Measurements from ENCODE around the gene PSTPIP1. TPM values are rescaled to one million over a fixed set of nuclear protein-coding genes. Genes with fewer than 3 reads are reported as not detected.

The PSTPIP1 gene
- total and polyA plus RNA-seq, 2 of the 8 experiments (the other 6 are each of a cell fraction or from before 2014, with no cell fraction given): 1.6 to 1.8 TPM

GRCh38 chr15:77029166-77030047 is 34.5 kb downstream of the PSTPIP1 start:
- H3K4me1 ChIP-seq (replicated peaks in 1 of 4; ENCODE audit: control insufficient read depth in 3 of 4, insufficient read depth in 4 of 4, low read length in 3 of 4): peaks cover 0 to 25% (median 15%) of the 10 kb centered on the region in 4 experiments; a peak in 6 of 7 replicates
- H4K91ac ChIP-seq (replicated peaks; ENCODE audit: insufficient read length, low read length): no peak overlapping the region
- no peak overlapping the region; a peak in 1 of 4 replicates for H3K4me2 ChIP-seq (ENCODE audit: insufficient read depth in 1 of 2, low read depth in 2 of 2, low read length in 2 of 2)
- H2BK5ac ChIP-seq (ENCODE audit: low read depth, low read length): peak overlapping the region; percentile 60; the same call in 1 of the 2 replicates
- no peak overlapping the region for H2BK15ac ChIP-seq (ENCODE audit: low read length)
- 89% methylated on average over 21 of the region's 21 CpGs; no CpG with 5 or more reads in 1 of the 2 experiments for WGBS, 2 experiments (ENCODE audit: extremely low coverage in 1 of 2, insufficient coverage in 1 of 2, insufficient read length in 1 of 2, insufficient replicate concordance in 2 of 2, low coverage in 1 of 2, low lambda C conversion rate in 2 of 2, missing lambda C conversion rate in 1 of 2)
- H2BK20ac ChIP-seq (ENCODE audit: low read length): no peak overlapping the region
- peaks cover 0 to 7% (median 0%) of the 10 kb centered on the region in 4 experiments; a peak in 4 of 7 replicates for H3K27me3 ChIP-seq (replicated peaks in 1 of 4; ENCODE audit: control insufficient read depth in 3 of 4, extremely low read depth in 1 of 4, insufficient read depth in 3 of 4, low read length in 3 of 4)
- POLR2A ChIA-PET (ENCODE audit: partially characterized antibody): interaction anchor here (1.0 to 1.2 kb wide), 3 partner anchors 11 to 40 kb away, joined by 3 to 4 read pairs (median 3); no protein-coding TSS in a partner anchor
- H3K36me3 ChIP-seq (ENCODE audit: control insufficient read depth in 2 of 4, insufficient read depth in 4 of 4, low read length in 3 of 4): no peaks in the 10 kb centered on the region
- H3K23ac ChIP-seq (ENCODE audit: insufficient read length): no peak overlapping the region
- no peaks in the 10 kb centered on the region for H3K9me3 ChIP-seq (ENCODE audit: insufficient read depth in 2 of 2, low read depth in 1 of 2, low read length in 1 of 2)
- H3K79me2 ChIP-seq (ENCODE audit: control insufficient read depth in 1 of 2, insufficient read depth in 2 of 2, low read length in 2 of 2): no peaks in the 10 kb centered on the region
- no peak overlapping the region for H3K56ac ChIP-seq (replicated peaks; ENCODE audit: insufficient read length, low read depth, low read length)
- TF ChIP-seq TCF12 (IDR thresholded peaks at IDR 0.05; ENCODE audit: low read depth, low read length): no peak
- TF ChIP-seq KDM5A (IDR thresholded peaks at IDR 0.05; ENCODE audit: low read length): no peak
- TF ChIP-seq CHD2 (IDR thresholded peaks at IDR 0.05; ENCODE audit: low read length): no peak
- H3K4ac ChIP-seq (replicated peaks; ENCODE audit: insufficient read length, low read depth, low read length): no peak overlapping the region
- no peak overlapping the region for H3K14ac ChIP-seq (ENCODE audit: insufficient read length)
- no peak overlapping the region for H3K27ac ChIP-seq (ENCODE audit: low read depth, low read length)
- FAIRE-seq (no peak), DNase-seq (ENCODE audit: low read depth in 1 of 2, low spot score in 2 of 2) (peak in 1 of 2 experiments; percentile 46)
- H2AK5ac ChIP-seq (ENCODE audit: low read depth, low read length): 0 out of 2 replicates have a peak overlapping the region, but pooled peaks have one; percentile 9
- CTCF ChIA-PET (ENCODE audit: partially characterized antibody): interaction anchor here (0.6 to 2.9 kb wide), 8 partner anchors 13 to 1380 kb away, joined by 3 to 9 read pairs (median 4); no protein-coding TSS in a partner anchor
- no peak overlapping the region; the same call in 1 of the 2 replicates for H3K18ac ChIP-seq (ENCODE audit: extremely low read depth, low read length)
- H4K5ac ChIP-seq (ENCODE audit: insufficient read length, low read depth, low read length): no peak overlapping the region
- no peak overlapping the region for H3K9ac ChIP-seq (replicated peaks in 1 of 4; ENCODE audit: extremely low read depth in 1 of 4, low read depth in 3 of 4, low read length in 3 of 4)
- H2BK12ac ChIP-seq (ENCODE audit: low read depth, low read length): no peak overlapping the region
- H2AFZ ChIP-seq (ENCODE audit: low read length): no peak overlapping the region
- H3K79me1 ChIP-seq (ENCODE audit: low read depth, low read length): no peaks in the 10 kb centered on the region
- no peaks in the 10 kb centered on the region for H4K20me1 ChIP-seq (replicated peaks in 1 of 2; ENCODE audit: control insufficient read depth in 1 of 2, insufficient read depth in 2 of 2, low read length in 2 of 2)
- H4K8ac ChIP-seq (ENCODE audit: extremely low read depth, insufficient read depth, low read length): no peak overlapping the region; the same call in 1 of the 2 replicates
- H2BK120ac ChIP-seq (replicated peaks; ENCODE audit: low read depth, low read length): no peak overlapping the region
- no peak overlapping the region for H3K4me3 ChIP-seq (ENCODE audit: extremely low read depth in 1 of 4, insufficient read depth in 2 of 4, low read depth in 3 of 4, low read length in 4 of 4)
- peaks cover 4% of the 10 kb centered on the region; the same call in 1 of the 2 replicates for H3K23me2 ChIP-seq (ENCODE audit: low read depth, low read length)
